ENCODE results near the gene PCSK1. TPM values are rescaled to one million over a fixed set of nuclear protein-coding genes. Genes with fewer than 3 reads are reported as not detected.

Gene PCSK1
- total RNA-seq, 3 donors from 2014 or later (not counting 1 experiment from before 2014, with no cell fraction given) = not detected

- no peaks in the 10 kb centered on the region for H3K4me1 ChIP-seq (ENCODE audit: control insufficient read depth, insufficient read depth, low read length)
- no peak for TF ChIP-seq CTCF (IDR thresholded peaks at IDR 0.05)
- no peak for DNase-seq
- no peak for ATAC-seq
- Mint-ChIP-seq H3K36me3 (no peaks in the 10 kb centered on the region), H3K9me3 (no peaks in the 10 kb centered on the region), H3K27me3 (ENCODE audit: low read depth in 2 of 2) (peaks cover 6 to 7% of the 10 kb centered on the region in 2 donors), H3K27ac (no peak overlapping the region), H3K4me3 (no peak overlapping the region), H3K4me1 (no peaks in the 10 kb centered on the region)
- no peak overlapping the region for H3K4me3 ChIP-seq (ENCODE audit: low read length)
- no peaks in the 10 kb centered on the region for H3K36me3 ChIP-seq (ENCODE audit: control insufficient read depth, insufficient read depth, low read length)
- H3K9me3 ChIP-seq (ENCODE audit: control insufficient read depth, insufficient read depth, low read length) = no peaks in the 10 kb centered on the region
- H3K27ac ChIP-seq (ENCODE audit: low read length) = no peak overlapping the region
- H3K27me3 ChIP-seq (ENCODE audit: control insufficient read depth, insufficient read depth, low read length) = peaks cover 10% of the 10 kb centered on the region
- WGBS (ENCODE audit: insufficient coverage) = 67% methylated on average over 2 of the region's 2 CpGs
- intact Hi-C loops (cut with micrococcal nuclease) = no loop called here
Observed at GRCh38 chr5:96350678-96351077, 82.4 kb downstream of the PCSK1 start.

- H3K27ac Mint-ChIP-seq = no peak overlapping the region
- H3K27me3 Mint-ChIP-seq (ENCODE audit: low read depth in 2 of 2) = peaks cover 7 to 16% of the 10 kb centered on the region in 2 donors
- 97% methylated on average over 1 of the region's 1 CpG for WGBS (ENCODE audit: insufficient coverage)
- H3K9me3 Mint-ChIP-seq = no peaks in the 10 kb centered on the region
- H3K36me3 Mint-ChIP-seq = no peaks in the 10 kb centered on the region
- no peaks in the 10 kb centered on the region for H3K36me3 ChIP-seq (ENCODE audit: control insufficient read depth, insufficient read depth, low read length)
- intact Hi-C loops (cut with micrococcal nuclease) = loop anchor here (10.0 kb wide), 1 partner anchor 816 kb away; no protein-coding TSS in a partner anchor
- no peaks in the 10 kb centered on the region for H3K9me3 ChIP-seq (ENCODE audit: control insufficient read depth, insufficient read depth, low read length)
- ATAC-seq = no peak
- H3K27me3 ChIP-seq (ENCODE audit: control insufficient read depth, insufficient read depth, low read length) = peaks cover 10% of the 10 kb centered on the region
- no peak overlapping the region for H3K4me3 Mint-ChIP-seq
- no peak overlapping the region for H3K4me3 ChIP-seq (ENCODE audit: low read length)
- H3K4me1 ChIP-seq (ENCODE audit: control insufficient read depth, insufficient read depth, low read length) = peaks cover 3% of the 10 kb centered on the region
- DNase-seq = no peak
- no peak overlapping the region for H3K27ac ChIP-seq (ENCODE audit: low read length)
- no peaks in the 10 kb centered on the region for H3K4me1 Mint-ChIP-seq
- no peak for TF ChIP-seq CTCF (IDR thresholded peaks at IDR 0.05)
Observed at GRCh38 chr5:96348536-96348935, 84.5 kb downstream of the PCSK1 start.

- peaks cover 3% of the 10 kb centered on the region for H3K4me1 ChIP-seq (ENCODE audit: control insufficient read depth, insufficient read depth, low read length)
- no peak overlapping the region for H3K27ac Mint-ChIP-seq
- no peak overlapping the region for H3K4me3 ChIP-seq (ENCODE audit: low read length)
- no peaks in the 10 kb centered on the region for H3K9me3 ChIP-seq (ENCODE audit: control insufficient read depth, insufficient read depth, low read length)
- H3K27ac ChIP-seq (ENCODE audit: low read length) = no peak overlapping the region
- DNase-seq (no peak), ATAC-seq (no peak)
- H3K9me3 Mint-ChIP-seq = no peaks in the 10 kb centered on the region
- peaks cover 8 to 16% of the 10 kb centered on the region in 2 donors for H3K27me3 Mint-ChIP-seq (ENCODE audit: low read depth in 2 of 2)
- no peaks in the 10 kb centered on the region for H3K36me3 ChIP-seq (ENCODE audit: control insufficient read depth, insufficient read depth, low read length)
- intact Hi-C loops (cut with micrococcal nuclease) = loop anchor here (10.0 kb wide), 1 partner anchor 817 kb away; no protein-coding TSS in a partner anchor
- WGBS (ENCODE audit: insufficient coverage) = 82% methylated on average over 3 of the region's 4 CpGs
- H3K4me1 Mint-ChIP-seq = no peaks in the 10 kb centered on the region
- no peaks in the 10 kb centered on the region for H3K36me3 Mint-ChIP-seq
- no peak for TF ChIP-seq CTCF (IDR thresholded peaks at IDR 0.05)
- peaks cover 10% of the 10 kb centered on the region for H3K27me3 ChIP-seq (ENCODE audit: control insufficient read depth, insufficient read depth, low read length)
- no peak overlapping the region for H3K4me3 Mint-ChIP-seq
Observed at GRCh38 chr5:96347502-96348292, 85.4 kb downstream of the PCSK1 start.

Measured in natural killer cell (primary cell).